Chondrocyte (in vitro differentiated cells): ENCODE measurements around the gene FGFBP2. TPM values are rescaled to one million over a fixed set of nuclear protein-coding genes. Genes with fewer than 3 reads are reported as not detected.

ENCODE experiments used
- DNase-seq: peaks from one replicate; pipeline ENCODE4 v3.0.0; 2021; ENCODE audit warnings: mixed read lengths, low spot score
- H3K27ac Mint-ChIP-seq: one replicate; pipeline ENCODE4 v1.8.0; 2021; ENCODE audit warnings: mild to moderate bottlenecking, moderate library complexity, mixed read lengths; ENCODE audit not compliant: unreplicated experiment
- H3K27me3 Mint-ChIP-seq: 2 replicates; pipeline ENCODE4 v1.8.0; 2021; ENCODE audit warnings: low read depth, mixed read lengths
- H3K36me3 Mint-ChIP-seq: 2 replicates; pipeline ENCODE4 v1.8.0; 2021; ENCODE audit warnings: low read depth, mixed read lengths
- H3K4me1 Mint-ChIP-seq: 2 replicates; pipeline ENCODE4 v1.8.0; 2021; ENCODE audit warnings: low read depth, mild to moderate bottlenecking, mixed read lengths
- H3K4me3 Mint-ChIP-seq: one replicate; pipeline ENCODE4 v1.8.0; 2021; ENCODE audit warnings: mild to moderate bottlenecking, moderate library complexity, mixed read lengths; ENCODE audit not compliant: unreplicated experiment
- H3K9me3 Mint-ChIP-seq: 2 replicates; pipeline ENCODE4 v1.8.0; 2021; ENCODE audit warnings: low read depth, mixed read lengths
- total RNA-seq: library from RNA; stranded (reverse); gene quantifications from 3 replicates; pipeline ENCODE4 v1.2.1, GENCODE V29; 2021
- TF ChIP-seq, protein P1 (sequence below): fragments of 200-600 bp; sonication (generic); IDR thresholded peaks from 2 replicates; pipeline ENCODE4 v1.5.0; 2021; ENCODE audit warnings: antibody characterized with exemption, mild to moderate bottlenecking, moderate library complexity

FGFBP2 gene
- total RNA-seq, 1 donor from 2014 or later = not detected

DNA sequence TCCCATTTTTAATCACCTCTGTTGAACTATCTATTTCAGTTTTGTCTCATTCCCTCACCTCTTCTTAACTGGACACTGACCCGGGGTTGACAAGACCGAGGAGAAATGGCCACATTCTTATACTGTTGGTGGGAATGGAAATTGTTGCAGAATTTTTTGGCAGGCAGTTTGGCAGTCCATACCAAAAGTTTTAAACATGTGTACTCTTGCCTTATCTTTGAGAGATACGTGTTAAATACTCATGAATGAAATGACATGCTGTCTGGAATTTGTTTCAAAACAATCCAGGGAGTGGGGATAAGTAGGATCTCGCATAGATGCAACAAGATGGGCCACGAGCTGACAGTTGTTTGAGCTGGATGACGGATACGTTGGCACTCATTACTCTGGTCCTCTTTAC, 36.5 kb downstream of the FGFBP2 start:
- DNase-seq = no peak
- no peaks in the 10 kb centered on the region for H3K9me3 Mint-ChIP-seq
- no peak overlapping the region for H3K4me3 Mint-ChIP-seq
- no peaks in the 10 kb centered on the region for H3K27me3 Mint-ChIP-seq
- peaks cover 3% of the 10 kb centered on the region for H3K4me1 Mint-ChIP-seq
- H3K36me3 Mint-ChIP-seq = no peaks in the 10 kb centered on the region
- TF ChIP-seq, protein P1, sequence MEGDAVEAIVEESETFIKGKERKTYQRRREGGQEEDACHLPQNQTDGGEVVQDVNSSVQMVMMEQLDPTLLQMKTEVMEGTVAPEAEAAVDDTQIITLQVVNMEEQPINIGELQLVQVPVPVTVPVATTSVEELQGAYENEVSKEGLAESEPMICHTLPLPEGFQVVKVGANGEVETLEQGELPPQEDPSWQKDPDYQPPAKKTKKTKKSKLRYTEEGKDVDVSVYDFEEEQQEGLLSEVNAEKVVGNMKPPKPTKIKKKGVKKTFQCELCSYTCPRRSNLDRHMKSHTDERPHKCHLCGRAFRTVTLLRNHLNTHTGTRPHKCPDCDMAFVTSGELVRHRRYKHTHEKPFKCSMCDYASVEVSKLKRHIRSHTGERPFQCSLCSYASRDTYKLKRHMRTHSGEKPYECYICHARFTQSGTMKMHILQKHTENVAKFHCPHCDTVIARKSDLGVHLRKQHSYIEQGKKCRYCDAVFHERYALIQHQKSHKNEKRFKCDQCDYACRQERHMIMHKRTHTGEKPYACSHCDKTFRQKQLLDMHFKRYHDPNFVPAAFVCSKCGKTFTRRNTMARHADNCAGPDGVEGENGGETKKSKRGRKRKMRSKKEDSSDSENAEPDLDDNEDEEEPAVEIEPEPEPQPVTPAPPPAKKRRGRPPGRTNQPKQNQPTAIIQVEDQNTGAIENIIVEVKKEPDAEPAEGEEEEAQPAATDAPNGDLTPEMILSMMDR = no peak
- H3K27ac Mint-ChIP-seq = no peak overlapping the region

DNA sequence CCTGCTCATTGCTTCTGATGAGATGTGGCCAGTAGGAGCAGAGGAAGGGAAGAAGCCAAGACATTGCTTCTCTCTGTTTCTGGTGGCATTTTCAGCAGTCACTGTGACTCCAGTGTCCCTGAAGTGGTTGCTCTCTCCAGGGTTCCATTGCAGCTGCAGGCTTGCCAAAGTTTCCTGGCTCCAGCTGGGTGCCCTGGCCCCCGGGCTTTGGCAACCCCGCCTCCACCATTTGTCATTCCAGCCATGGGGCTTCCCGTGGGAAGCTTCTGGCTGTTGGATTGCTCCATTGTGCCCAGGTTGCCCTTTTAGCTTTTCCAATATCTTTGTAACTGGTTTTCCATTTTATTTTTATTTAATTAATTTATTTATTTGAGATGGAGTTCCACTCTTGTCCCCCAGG, 37.1 kb downstream of the FGFBP2 start:
- Mint-ChIP-seq H3K4me3 (no peak overlapping the region), H3K4me1 (peaks cover 10% of the 10 kb centered on the region)
- TF ChIP-seq, protein P1 = no peak

DNA sequence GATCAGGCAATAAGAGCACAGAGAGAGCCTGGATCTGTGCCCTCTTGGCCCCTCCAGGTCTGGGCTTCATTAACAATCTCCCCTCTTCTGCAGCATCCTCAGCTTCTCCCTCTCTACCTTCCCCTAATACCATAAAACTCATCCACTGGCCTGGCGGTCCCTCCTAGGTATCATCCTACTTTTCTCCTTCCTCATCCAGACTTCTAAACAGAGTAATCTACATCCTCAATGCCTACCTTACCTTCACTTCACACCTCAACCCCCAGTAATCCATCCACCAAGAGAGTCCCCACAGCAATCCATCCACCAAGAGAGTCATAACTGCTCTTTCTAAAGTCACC, 41.4 kb downstream of the FGFBP2 start:
- Mint-ChIP-seq H3K27ac (peak overlapping the region; percentile 3), H3K4me1 (peaks cover 16% of the 10 kb centered on the region), H3K4me3 (no peak overlapping the region), H3K9me3 (no peaks in the 10 kb centered on the region), H3K27me3 (no peaks in the 10 kb centered on the region), H3K36me3 (no peaks in the 10 kb centered on the region)
- TF ChIP-seq, protein P1 = no peak
- DNase-seq = no peak

More for the DNA sequence above, 37.1 kb downstream of the FGFBP2 start:
- H3K36me3 Mint-ChIP-seq = no peaks in the 10 kb centered on the region
- no peak overlapping the region for H3K27ac Mint-ChIP-seq
- DNase-seq = no peak
- H3K9me3 Mint-ChIP-seq = no peaks in the 10 kb centered on the region
- H3K27me3 Mint-ChIP-seq = no peaks in the 10 kb centered on the region

DNA sequence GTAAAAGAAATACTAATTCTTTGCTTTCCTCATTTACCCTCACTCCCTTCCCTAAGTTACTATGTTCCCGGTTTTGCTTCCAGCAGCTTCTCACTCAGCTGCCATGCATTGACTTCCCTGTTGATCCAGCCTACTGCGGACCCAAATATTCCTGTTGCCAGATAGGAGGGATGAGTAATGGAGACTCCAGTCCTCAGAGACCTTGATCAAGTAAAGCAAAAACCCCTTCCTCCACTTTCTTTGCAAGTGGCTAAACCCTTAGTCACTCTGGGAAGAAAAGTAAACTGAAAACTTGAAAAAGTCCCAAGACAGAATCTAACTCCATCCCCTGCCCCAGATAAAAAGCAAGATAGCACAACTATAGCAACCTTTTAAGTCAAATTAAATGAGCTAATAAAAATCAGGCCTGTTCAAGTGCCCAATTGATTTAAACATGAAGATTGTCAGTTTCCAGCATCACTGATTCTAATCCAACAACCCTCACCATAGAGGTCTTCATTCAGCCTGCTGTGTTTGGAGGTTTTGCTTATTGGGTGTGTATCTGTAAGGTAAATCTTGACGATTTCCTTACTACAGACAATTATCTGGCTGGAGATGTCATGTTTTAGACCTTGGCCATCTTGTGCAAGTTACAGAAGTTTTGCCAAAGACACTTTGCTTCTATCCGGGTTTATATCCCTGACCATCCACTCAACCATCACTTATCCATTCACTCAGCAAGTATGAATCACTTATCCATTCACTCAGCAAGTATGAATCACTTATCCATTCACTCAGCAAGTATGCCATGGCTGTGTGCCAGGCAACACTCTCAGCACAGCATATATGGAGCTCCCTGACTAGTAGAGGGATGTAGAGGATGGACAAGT, 42.0 kb downstream of the FGFBP2 start:
- no peaks in the 10 kb centered on the region for H3K36me3 Mint-ChIP-seq
- TF ChIP-seq, protein P1 = no peak
- H3K4me1 Mint-ChIP-seq = peaks cover 16% of the 10 kb centered on the region
- no peak for DNase-seq
- H3K27ac Mint-ChIP-seq = peak overlapping the region; percentile 84
- H3K9me3 Mint-ChIP-seq = no peaks in the 10 kb centered on the region
- no peaks in the 10 kb centered on the region for H3K27me3 Mint-ChIP-seq
- no peak overlapping the region for H3K4me3 Mint-ChIP-seq

DNA sequence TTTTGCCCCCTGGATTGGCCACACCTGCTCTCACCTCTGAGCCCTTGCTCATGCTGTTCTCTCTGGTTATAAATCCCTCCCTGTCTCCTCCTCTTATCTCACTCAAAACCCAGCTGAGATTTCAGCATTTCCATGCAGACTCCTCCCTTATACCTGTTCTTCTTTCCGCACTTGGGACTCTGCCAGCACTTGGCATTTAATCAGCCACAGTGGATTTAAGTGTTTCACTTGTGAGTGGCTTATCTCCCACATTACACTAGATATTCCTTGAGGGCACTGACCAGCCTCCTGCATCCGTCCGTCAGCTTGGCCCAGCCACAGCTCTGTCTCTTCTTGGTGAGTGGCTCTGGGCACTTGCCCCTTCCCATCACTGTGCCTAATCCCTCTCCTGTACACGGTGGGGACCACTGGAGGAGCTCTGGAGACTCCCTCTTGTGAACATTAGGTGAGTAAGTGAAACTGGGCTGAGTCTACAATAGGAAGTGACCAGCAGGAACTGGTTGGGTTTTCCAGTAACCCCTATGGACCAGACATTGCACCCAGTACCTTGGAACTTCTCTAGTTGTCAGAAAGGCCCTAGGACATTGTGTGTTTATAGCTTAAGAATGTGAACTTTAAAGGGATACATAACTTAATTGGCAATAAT, 44.4 kb downstream of the FGFBP2 start:
- Mint-ChIP-seq H3K27me3 (no peaks in the 10 kb centered on the region), H3K4me1 (peaks cover 17% of the 10 kb centered on the region), H3K27ac (no peak overlapping the region), H3K36me3 (no peaks in the 10 kb centered on the region), H3K9me3 (no peaks in the 10 kb centered on the region), H3K4me3 (no peak overlapping the region)
- DNase-seq = no peak
- TF ChIP-seq, protein P1 = no peak
